Stimulated activated CD4-positive, alpha-beta T cell treated with anti-CD3 and anti-CD28 coated beads, Interleukin-15, amount 100 ng/mL, for 1 hour (primary cell): ENCODE results near the gene BRSK1.

Experiments used
- DNase-seq, 2 donors: peaks; one replicate each; pipeline ENCODE4 v3.0.0-alpha.2; 2020; ENCODE audit warnings: low read depth in 1 of 2, low spot score in 1 of 2

BRSK1 gene

DNA sequence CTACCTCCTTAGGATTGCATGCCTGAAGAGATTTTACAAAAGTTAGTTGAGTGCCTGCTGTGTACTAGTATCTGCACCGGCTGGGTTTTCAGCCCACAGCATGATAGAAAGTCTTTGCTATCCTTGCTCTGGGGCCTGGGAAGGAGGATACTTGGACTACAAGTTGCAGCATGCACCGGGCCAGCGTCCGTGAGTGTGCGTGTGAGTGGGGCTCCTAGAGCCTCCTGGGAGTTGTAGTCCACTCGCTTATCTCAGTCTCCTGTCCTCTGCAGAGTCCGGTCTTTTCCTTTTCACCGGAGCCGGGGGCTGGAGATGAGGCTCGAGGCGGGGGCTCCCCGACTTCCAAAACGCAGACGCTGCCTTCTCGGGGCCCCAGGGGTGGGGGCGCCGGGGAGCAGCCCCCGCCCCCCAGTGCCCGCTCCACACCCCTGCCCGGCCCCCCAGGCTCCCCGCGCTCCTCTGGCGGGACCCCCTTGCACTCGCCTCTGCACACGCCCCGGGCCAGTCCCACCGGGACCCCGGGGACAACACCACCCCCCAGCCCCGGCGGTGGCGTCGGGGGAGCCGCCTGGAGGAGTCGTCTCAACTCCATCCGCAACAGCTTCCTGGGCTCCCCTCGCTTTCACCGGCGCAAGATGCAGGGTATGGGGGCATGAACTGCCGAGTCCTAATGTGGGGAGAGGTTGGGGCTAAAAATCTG, 20.6 kb downstream of the BRSK1 start:
- DNase-seq: no peak

- no peak for DNase-seq
Observed at GRCh38 chr19:55304980-55305379, 21.2 kb downstream of the BRSK1 start.

DNA sequence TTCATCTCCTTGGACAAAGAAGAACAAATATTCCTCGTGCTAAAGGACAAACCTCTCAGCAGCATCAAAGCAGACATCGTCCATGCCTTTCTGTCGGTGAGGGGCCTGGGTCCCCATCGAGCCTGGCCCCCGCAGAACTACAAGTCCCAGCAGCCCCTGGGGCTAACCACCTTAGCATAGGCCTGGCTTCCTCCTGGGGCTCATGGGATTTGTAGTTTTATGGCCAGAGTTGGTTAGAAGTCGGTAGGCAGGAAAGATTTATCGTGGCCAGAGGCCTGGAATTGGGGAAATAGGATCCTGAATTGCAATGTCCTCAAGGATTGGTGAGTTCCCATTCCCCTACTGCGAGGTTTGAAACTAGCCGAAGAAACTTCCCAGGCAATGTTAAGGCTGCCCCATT, 21.7 kb downstream of the BRSK1 start:
- DNase-seq: peak in 1 of 2 donors; percentile 31

DNA sequence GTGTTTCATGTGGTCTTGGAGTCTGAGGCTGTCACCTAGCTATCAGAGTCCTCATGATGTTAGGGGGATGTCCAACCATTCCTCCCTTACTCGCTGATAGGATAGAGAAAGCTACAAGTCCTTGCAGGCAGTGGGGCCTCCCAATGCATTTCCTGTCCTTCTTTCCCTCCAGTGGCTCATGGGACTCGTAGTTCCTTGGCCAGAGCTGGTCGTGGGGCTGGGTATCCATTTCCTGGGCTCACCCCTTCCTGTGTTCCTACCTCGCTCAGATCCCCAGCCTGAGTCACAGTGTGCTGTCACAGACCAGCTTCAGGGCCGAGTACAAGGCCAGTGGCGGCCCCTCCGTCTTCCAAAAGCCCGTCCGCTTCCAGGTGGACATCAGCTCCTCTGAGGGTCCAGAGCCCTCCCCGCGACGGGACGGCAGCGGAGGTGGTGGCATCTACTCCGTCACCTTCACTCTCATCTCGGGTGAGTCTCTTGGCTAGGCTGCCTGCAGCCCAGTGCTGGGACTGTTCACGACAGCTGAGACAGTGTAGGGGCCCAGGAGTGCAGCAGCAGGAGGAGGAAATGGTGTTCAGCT, 22.3 kb downstream of the BRSK1 start:
- no peak for DNase-seq

DNA sequence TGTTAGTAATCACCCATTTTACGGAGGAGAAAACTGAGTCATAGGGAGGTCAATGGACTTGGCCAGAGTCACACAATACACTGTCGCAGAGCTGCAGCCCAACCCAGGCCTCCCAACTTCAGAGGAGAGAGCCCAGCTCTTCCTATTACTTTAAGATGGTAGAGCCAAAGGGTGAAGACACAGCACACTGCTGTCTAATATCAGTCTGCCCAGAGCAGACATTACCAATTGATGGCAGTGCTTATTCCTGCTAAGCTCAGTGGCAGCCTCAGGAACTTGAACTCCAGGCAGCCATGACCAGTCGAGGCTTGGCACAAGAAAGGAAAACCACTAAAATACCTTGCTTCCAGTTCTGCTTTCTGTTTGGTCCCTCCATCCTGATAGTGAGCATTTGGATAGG, 22.9 kb downstream of the BRSK1 start:
- no peak for DNase-seq

- no peak for DNase-seq
Observed at GRCh38 chr19:55308281-55308680, 24.5 kb downstream of the BRSK1 start.

- no peak for DNase-seq
Observed at GRCh38 chr19:55309448-55309847, 25.7 kb downstream of the BRSK1 start.

DNA sequence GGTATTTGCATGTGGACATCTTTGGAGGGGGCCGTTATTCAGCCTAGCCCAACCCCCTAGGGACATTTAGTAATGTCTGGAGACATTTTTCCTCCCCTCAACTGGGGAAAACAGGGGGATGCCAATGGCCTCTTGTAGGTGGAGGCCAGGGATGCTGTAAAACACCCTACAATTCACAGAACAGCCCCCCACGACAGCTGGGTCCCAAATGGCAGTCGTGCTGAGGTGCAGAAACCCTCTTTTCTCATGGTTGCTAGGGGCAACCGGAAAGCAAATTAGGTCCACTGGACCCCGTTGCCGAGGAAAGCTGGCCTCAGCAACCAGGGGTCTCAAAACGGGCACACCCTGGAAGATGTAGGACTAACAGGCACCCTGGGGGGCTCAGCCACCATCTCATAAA, 26.7 kb downstream of the BRSK1 start:
- no peak for DNase-seq

- no peak for DNase-seq
Observed at GRCh38 chr19:55311397-55311796, 27.6 kb downstream of the BRSK1 start.

GRCh38 chr19:55311797-55312196, 28.0 kb downstream of the BRSK1 start:
- DNase-seq: no peak

- no peak for DNase-seq
Observed at GRCh38 chr19:55312621-55313512, 29.1 kb downstream of the BRSK1 start.

DNA sequence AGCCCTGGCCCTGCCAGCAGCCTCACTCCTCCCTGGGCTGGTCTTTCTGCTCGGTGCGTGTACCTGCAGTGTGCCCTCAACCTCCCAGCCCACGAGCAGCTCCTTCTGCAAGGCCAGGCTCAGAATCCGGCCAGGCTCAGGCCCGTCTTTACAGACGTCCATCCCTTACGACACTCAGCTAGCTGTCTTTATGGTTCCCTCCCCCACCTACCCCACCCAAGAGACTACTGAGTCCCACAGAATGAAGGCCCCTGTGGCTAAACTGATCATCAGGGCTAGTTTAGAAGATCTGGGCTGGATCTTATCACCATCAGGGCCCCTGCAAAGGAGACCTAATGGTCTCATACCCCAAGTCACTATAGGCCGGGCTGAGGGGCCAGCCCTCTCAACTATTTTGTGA, 30.6 kb downstream of the BRSK1 start:
- no peak for DNase-seq

DNA sequence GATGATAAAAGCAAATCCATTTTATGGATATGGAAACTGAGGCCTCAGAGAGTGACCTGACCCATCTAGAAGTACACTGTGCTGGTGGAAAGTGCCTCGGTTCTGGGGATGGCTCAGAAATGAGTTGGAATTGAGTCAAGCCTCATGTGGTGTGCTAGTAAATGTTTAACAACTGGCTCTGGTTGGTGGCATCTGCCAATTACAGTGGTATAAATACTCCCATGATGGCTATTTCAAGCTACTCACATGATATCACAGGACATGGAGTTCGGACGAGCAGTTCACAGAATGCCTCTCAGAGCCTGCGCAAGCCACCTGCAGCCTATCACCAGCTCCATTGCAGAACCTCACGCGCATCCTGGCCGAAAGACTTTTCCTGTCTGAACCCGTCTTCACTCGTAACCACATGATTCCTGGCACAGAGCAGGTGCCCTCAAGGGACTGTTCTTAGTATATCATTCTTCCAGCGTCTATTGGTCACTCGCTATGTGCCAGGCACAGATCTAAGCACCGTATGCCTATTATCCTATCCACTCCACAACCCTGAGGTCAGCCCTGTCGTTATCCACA, 32.2 kb downstream of the BRSK1 start:
- DNase-seq: no peak

DNA sequence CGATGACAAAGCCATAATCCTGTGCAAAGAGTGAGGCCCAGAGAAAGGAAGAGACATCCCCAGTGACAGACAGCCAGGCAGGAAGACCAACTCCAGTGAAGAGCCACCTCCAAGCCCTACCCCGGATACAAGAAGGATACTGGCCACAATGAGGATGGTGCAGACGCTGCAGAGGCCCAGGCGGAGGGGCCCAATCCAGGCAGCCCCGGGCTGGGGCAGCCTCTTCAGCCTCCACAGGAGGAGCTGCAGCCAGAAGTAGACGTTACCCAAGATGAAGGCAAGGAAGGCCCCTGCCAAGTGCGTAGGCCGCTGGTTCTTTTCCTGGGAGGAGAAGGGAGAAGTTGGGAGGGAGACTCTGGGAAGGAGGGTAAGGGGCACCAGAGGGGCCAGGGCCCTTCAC, 32.8 kb downstream of the BRSK1 start:
- DNase-seq: no peak

DNA sequence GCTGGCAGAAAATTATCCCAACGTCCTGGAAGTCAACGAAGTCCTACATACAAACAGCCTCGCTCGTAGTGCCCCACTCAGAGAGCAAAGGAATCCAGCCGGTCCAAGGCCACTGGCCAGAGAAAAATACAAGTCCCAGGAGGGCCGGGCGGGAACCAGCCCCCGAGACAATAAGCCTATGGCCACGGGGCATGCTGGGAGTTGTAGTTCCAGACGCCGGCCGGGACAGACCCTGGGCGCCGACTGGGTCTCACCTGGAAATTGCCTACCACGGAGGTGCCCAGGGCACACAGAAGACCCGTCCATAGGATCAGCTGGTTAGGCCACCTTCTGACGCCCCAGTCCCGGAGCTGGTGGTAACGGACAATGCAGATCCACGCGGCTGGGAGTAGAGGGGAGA, 36.0 kb downstream of the BRSK1 start:
- no peak for DNase-seq

DNA sequence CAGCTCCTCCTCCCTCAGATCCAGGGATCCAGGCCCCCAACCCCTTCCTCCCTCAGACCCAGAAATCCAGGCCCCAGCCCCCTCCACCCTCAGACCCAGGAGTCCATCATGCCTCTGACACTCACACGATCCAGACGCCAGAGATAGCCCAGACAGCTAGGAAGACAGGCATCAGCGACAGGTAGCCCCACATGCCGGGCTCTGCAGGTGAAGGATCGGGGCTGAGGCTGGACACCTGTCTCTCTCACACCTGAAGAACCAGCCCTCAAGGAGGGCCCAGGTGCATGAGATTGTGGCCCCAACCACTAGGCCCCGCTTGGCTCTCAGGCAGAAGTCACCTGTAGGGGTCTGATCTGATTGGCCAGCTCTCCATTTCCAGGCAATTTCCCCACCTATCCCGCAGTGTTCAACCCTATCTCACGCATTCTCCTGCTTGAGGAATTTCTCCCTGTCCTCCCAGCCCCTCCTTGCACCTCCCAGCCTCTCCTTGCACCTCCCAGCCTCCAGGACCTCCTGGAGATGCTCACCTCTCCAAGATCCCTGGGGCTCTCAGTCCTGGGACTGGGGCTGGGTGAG, 37.1 kb downstream of the BRSK1 start:
- no peak for DNase-seq

- no peak for DNase-seq
Observed at GRCh38 chr19:55321466-55322137, 37.8 kb downstream of the BRSK1 start.

- no peak for DNase-seq
Observed at GRCh38 chr19:55322204-55322885, 38.5 kb downstream of the BRSK1 start.

DNA sequence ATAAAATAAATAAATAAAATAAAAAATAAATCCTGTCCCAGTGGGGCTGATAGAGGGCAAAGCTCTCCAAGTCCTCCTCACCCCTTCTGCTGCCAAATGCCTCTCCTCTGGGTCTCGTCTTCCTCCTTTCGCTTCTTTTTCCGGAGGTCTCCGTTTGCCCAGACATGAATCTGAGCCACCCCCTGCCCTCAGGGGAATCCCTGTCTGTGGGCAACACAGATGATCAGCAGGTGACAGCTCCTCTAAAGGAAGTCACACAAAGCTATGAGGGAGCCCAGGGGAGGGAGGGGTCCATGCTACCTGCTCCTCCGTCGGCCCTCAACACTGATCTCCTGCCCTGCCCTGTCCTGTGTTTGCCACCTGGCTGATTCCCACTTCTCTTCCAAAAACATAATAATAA, 40.9 kb downstream of the BRSK1 start:
- DNase-seq: no peak

GRCh38 chr19:55325172-55325571, 41.4 kb downstream of the BRSK1 start, which contains the start of gene TMEM150B:
Gene TMEM150B, minus strand, starts transcription at chr19:55325341. Its CDS starts 4,305 bp downstream, at chr19:55321036.
- no peak for DNase-seq
